NCI-H146 (cell line): Measurements from ENCODE around the gene IFNGR2.
"Not testable (repeated sequence)": the region's sequence is repeated elsewhere in the genome, so short reads cannot be mapped to it uniquely, and the experiment has no call there.

Experiments
- DNase-seq: peaks from one replicate; lab custom pipeline; 2025; lab: John Stamatoyannopoulos, UW

IFNGR2 gene

GRCh38 chr21:33403128-33403785 lies at the start of gene IFNGR2:
Gene IFNGR2 (plus strand): TSS chr21:33403413. CDS start chr21:33403544, 131 bp downstream.
- DNase-seq: peak; percentile 32

- no peak for DNase-seq
Observed at GRCh38 chr21:33355355-33355754, 47.9 kb upstream of the IFNGR2 start.

GRCh38 chr21:33355996-33356395 lies 47.2 kb upstream of the IFNGR2 start:
- no peak for DNase-seq

GRCh38 chr21:33357177-33357576 lies 46.0 kb upstream of the IFNGR2 start:
- no peak for DNase-seq

- no peak for DNase-seq
Observed at GRCh38 chr21:33359446-33359845, 43.8 kb upstream of the IFNGR2 start.

DNA sequence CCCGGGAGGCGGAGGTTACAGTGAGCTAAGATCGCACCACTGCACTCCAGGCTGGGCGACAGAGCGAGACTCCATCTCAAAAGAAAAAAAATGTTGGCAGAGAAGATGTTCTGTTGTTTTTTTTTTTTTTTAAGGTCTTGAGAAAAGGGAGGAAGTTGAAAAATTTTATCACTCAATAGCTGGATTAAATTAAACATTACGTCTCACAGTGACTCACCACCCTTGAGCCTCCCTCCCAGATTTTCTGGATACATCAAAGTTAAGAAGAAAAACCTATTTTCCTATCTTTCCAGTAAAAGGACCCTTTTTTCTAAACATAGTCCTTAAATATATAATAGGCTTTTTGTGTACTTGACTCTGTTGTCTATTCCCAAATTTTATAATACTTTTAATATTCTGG lies 42.9 kb upstream of the IFNGR2 start:
- DNase-seq: no peak

- DNase-seq: peak; percentile 73
Observed at GRCh38 chr21:33360881-33361602, 42.2 kb upstream of the IFNGR2 start.

GRCh38 chr21:33362044-33362555 lies 41.1 kb upstream of the IFNGR2 start:
- DNase-seq: peak; percentile 93

DNA sequence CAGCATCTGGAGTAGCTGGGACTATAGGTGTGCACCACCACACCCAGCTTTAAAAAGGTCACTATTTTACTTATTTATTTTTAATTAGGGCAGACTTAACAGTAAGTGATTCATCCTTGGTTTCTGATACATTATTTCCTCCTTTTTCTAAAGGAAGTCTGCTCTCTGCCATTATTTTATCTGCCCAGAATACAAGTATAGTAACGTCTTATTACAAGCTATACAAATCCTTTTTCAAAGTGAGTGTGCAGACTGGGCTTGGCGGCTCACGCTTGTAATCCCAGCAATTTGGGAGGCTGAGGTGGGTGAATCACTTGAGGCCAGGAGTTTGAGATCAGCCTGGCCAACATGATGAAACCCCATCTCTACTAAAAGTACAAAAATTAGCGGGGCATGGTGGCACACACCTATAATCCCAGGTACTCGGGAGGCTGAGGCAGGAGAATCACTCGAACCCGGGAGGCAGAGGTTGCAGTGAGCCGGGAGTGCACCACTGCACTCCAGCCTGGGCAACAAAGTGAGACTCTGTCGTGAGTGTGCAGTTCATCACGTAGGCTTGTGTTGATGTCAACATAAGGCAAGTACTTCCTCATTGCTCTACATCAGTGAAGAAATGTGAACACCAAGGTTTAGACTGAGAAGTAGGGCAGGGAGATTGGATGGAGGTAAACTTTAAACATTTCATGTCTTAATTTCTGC lies 39.2 kb upstream of the IFNGR2 start:
- not testable (repeated sequence) for DNase-seq

DNA sequence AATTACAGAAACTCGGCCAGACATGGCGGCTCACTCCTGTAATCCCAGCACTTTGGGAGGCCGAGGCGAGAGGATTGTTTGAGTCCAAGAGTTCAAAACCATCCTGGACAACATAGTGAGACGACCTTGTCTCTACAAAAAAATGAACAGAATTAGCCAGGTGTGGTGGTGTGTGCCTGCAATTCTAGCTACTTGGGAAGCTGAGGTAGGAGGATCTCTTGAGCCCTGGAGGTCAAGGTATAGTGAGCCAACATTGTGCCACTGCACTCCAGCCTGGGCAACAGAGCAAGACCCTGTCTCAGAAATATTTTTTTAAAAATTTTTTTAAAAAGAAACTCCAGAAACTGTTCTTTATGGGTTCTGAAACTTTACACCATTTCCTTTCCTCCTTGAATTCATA lies 38.4 kb upstream of the IFNGR2 start:
- no peak for DNase-seq

DNA sequence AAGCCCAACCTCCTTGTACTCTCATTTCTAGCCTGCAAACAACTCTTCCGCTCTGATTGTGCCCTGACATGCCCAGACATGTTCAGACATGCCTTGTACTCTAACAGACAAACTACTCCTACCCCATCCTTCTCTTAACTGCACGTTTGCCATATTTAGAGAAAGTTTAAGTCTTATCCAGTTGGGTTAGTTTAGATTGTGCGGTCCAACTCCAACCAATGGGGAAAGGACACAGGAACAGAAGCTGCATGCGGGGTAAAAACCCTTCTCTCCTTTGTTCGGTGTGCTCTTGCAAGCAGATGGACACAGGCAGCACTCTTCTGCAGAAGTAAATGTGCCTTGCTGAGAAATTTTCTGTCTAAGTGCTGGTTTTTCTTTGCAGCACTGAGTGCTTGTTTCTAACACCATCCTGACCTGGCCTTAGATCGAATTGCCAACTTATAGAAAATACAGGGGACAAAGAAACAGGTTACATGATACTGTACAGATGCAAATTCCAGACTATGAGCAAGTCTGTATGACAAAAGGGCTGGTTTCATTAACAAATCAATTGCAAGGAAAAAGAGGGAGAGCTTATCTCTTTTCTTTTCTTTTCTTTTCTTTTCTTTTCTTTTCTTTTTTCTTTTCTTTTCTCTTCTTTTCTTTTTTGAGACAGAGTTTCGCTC lies 35.8 kb upstream of the IFNGR2 start:
- no peak for DNase-seq

GRCh38 chr21:33368124-33368523 lies 35.1 kb upstream of the IFNGR2 start:
- DNase-seq: no peak

GRCh38 chr21:33368576-33368975 lies 34.6 kb upstream of the IFNGR2 start:
- no peak for DNase-seq

- DNase-seq: no peak
Observed at GRCh38 chr21:33369586-33369985, 33.6 kb upstream of the IFNGR2 start.

- DNase-seq: no peak
Observed at GRCh38 chr21:33370305-33370704, 32.9 kb upstream of the IFNGR2 start.

DNA sequence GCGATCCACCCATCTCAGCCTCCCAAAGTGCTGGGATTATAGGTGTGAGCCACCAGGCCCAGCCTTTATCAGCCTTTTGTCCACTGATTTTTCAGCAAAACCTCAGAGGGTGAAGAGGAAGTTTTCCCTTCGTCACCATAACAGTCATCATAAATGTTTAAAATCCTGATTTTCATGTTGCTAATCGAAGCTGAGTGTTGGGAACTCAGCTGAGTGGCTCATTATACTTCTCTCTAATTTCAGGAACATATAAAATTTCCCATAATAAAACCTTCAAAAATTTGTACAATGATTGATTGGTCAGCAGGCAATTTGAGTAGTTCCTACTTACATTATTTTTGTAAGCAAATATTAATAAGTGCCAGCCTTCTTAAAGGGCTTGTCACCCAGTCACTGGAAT lies 31.8 kb upstream of the IFNGR2 start:
- DNase-seq: no peak

DNA sequence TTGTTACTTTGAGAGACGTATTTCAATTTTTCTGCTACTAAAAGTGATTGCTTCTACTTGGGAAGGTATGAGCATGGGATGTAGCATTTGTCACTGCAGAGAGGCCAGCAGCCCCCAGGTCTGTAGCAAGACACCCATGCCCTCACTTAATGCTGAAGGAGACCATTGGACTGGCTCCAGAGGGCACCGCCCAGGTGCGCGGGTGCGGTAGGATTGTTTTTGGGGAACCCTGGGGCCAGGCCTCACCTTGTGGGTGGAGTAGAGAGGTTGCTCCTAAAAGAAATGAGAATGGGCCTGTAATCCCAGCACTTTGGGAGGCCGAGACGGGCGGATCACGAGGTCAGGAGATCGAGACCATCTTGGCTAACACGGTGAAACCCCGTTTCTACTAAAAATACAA lies 30.6 kb upstream of the IFNGR2 start:
- DNase-seq: no peak

DNA sequence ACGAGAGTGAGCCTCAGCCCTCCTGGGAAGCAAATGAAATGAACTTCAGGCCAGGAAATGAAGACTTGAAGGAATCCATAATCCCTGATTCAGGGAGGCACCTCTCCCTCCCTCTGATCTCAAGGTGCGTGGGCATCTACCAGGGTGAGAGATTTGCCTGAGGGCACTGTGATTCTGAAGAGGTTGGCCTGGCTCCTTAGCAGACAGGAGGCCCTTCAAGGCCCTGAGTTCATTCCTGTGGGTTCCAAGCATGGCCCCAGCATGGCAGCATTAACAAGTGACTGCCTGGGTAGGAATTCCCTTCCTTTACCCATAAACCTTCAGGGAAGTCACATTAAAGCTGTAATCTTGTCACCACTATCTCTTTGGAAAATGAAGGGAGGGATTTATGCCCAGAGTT lies 29.8 kb upstream of the IFNGR2 start:
- DNase-seq: no peak

DNA sequence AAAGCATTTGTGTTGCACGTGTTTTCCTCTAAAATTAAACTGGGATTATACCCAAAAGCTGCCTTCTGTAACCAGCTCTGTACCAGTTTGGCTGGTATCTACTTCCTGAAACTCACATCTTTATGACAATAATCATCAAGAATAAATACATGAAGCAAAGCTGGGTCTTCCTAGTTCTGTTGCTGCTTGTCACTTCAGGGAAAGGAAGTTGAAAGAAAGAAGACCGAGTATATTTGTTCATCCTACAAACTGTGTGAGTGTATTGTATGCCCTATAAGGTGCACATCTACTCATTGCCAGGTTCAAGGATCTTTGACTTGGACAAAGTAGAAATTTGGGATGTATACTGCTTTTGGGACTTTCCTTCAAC lies 29.1 kb upstream of the IFNGR2 start:
- DNase-seq: no peak

DNA sequence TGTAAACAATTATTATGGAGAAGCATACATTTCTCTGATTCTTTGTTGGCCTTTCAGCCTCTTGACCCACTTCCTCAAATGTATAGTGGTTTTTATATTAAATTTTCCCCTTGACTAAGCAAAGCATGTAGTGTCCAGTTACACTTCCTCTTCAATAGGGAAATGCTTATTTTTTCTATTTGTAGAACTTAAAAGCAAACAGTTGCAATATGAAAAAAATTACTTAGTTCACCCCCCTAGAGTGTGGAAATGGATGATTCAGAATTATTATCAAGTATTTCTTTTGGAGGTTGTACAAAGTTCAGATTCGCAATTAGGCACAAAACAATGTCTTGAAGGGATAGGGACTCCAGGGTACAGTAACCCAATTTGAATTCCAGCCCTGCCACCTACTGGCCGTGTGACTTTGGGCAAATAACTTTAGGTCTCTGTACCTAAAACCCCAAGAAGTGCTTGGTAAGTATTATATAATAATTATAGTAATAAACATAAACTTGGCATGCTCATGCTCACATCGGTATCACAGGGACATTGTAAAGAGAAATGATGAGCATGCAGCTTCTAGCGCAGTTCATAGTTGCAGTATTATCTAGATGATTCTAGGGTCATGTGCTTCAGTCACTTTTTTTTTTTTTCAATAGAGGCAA lies 28.6 kb upstream of the IFNGR2 start:
- DNase-seq: no peak

DNA sequence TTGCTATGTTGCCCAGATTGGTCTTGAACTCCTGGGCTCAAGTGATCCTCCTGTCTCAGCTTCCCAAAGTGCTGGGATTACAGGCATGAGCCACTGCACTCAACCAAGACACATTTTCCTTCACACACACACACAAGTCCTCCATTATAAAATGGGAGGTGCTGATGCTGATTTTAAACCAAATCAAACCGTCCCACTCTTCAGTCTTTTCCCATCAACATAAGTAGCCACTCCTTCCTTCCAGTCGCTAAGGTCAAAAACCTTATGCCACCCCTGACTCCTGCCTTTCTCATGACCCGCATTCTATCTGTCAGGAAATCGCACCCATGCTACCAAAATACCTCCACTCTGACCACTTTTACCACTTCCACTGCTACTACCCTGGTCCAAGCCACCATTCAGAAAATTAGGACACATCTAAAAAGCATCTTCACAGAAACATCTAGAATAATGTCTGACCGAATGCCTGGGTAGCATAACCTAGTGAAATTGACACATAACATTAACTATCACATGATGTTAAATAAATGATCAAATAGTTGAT lies 28.0 kb upstream of the IFNGR2 start:
- no peak for DNase-seq
